Measurements from ENCODE around the gene AAMDC. TPM values are rescaled to one million over a fixed set of nuclear protein-coding genes. Genes with fewer than 3 reads are reported as not detected.

AAMDC gene
- total and polyA plus RNA-seq, 2 of the 13 experiments (the other 11 are each of a cell fraction or from before 2014, with no cell fraction given), result 18.1 to 35.6 TPM

DNA sequence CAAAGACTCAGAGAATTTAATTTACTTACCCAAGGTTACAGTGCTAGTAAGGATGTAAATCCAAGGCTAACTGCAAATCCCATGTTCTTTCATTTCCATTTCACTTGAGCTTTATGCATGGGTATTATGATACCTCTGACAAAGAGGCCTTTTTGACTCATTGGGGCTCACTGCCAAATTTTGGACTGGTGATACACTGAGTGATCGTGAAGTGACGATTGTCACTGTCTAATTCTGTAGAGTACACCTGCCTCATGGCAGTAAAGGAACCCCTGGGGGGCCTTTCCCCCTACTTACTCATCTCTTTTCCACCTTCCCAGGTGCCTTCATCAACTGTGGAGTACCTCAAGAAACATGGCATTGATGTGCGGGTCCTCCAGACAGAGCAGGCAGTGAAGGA lies 50.9 kb downstream of the AAMDC start (continued):
- no peak for TF ChIP-seq ZNF407 (CRISPR knock-in tag; IDR thresholded peaks at IDR 0.05; ENCODE audit: not compliant biosample characterization)
- no peak for TF ChIP-seq CHCHD3 (CRISPR knock-in tag; IDR thresholded peaks at IDR 0.05)
- no peak for TF ChIP-seq ZNF839 (CRISPR knock-in tag; IDR thresholded peaks at IDR 0.05; ENCODE audit: borderline replicate concordance)
- TF ChIP-seq ZNF749 (CRISPR knock-in tag; IDR thresholded peaks at IDR 0.05; ENCODE audit: borderline replicate concordance), result no peak
- TF ChIP-seq ZNF775 (CRISPR knock-in tag; IDR thresholded peaks at IDR 0.05; ENCODE audit: borderline replicate concordance), result no peak
